Endothelial cell of hepatic sinusoid (primary cell): Measurements from ENCODE around the gene SRC.

Source experiments
- in situ Hi-C: cut with HindIII; loops from 2 replicates; pipeline ENCODE4 v1.10.0; 2017; ENCODE audit warnings: low sequenced_read_pairs

SRC gene

GRCh38 chr20:37345339-37346235 is at the start of gene SRC:
TSS of gene SRC (plus strand) at chr20:37346140. CDS start at chr20:37384154, 38,014 bp downstream.
- in situ Hi-C loops: no loop called here

GRCh38 chr20:37296371-37296770 is 49.6 kb upstream of the SRC start:
- in situ Hi-C loops: loop anchor here (5.0 kb wide), 2 partner anchors 41 to 101 kb away; no protein-coding TSS in a partner anchor

GRCh38 chr20:37297066-37297736 is 48.7 kb upstream of the SRC start:
- in situ Hi-C loops: loop anchor here (5.0 kb wide), 2 partner anchors 40 to 100 kb away; no protein-coding TSS in a partner anchor

GRCh38 chr20:37298190-37298939 is 47.6 kb upstream of the SRC start:
- in situ Hi-C loops: loop anchor here (5.0 kb wide), 2 partner anchors 39 to 99 kb away; no protein-coding TSS in a partner anchor

GRCh38 chr20:37299718-37300528 is 46.0 kb upstream of the SRC start:
- in situ Hi-C loops: loop anchor here (5.0 kb wide), 2 partner anchors 37 to 97 kb away; no protein-coding TSS in a partner anchor

- in situ Hi-C loops: no loop called here
These were observed 44.8 kb upstream of the SRC start for GRCh38 chr20:37301120-37301519.

GRCh38 chr20:37301558-37301957 is 44.4 kb upstream of the SRC start:
- in situ Hi-C loops: no loop called here

- in situ Hi-C loops: no loop called here
These were observed 43.0 kb upstream of the SRC start for GRCh38 chr20:37302981-37303380.

GRCh38 chr20:37303637-37304036 is 42.3 kb upstream of the SRC start:
- in situ Hi-C loops: no loop called here

GRCh38 chr20:37305079-37305478 is 40.9 kb upstream of the SRC start:
- in situ Hi-C loops: no loop called here

GRCh38 chr20:37305839-37306238 is 40.1 kb upstream of the SRC start:
- in situ Hi-C loops: no loop called here

GRCh38 chr20:37308086-37309050 is 37.6 kb upstream of the SRC start:
- in situ Hi-C loops: no loop called here

- in situ Hi-C loops: no loop called here
These were observed 36.6 kb upstream of the SRC start for GRCh38 chr20:37309290-37309689.

GRCh38 chr20:37309936-37310590 is 35.9 kb upstream of the SRC start:
- in situ Hi-C loops: no loop called here

GRCh38 chr20:37310951-37311350 is 35.0 kb upstream of the SRC start:
- in situ Hi-C loops: no loop called here

GRCh38 chr20:37311710-37312355 is 34.1 kb upstream of the SRC start:
- in situ Hi-C loops: no loop called here

GRCh38 chr20:37313546-37314091 is 32.3 kb upstream of the SRC start:
- in situ Hi-C loops: no loop called here

- in situ Hi-C loops: no loop called here
These were observed 31.8 kb upstream of the SRC start for GRCh38 chr20:37314099-37314498.
